GM18951 (cell line): ENCODE results near the gene SMCO1.
"Not testable (repeated sequence)": the region's sequence is repeated elsewhere in the genome, so short reads cannot be mapped to it uniquely, and the experiment has no call there.

Experiments used
- POLR2A ChIP-seq: IDR thresholded peaks from 4 replicates; pipeline ENCODE4 v1.6.1; 2011; ENCODE audit warnings: mild to moderate bottlenecking; ENCODE audit not compliant: insufficient read length, insufficient read depth; ENCODE audit errors: extremely low read depth
- in situ Hi-C: fragments of 300-500 bp; cut with MboI; formaldehyde crosslinking; loops from one replicate; pipeline ENCODE4 v1.12.0; 2022; ENCODE audit warnings: low sequenced_read_pairs, mixed read lengths, inconsistent platforms; ENCODE audit not compliant: unreplicated experiment

Gene SMCO1

GRCh38 chr3:196541684-196542445 is 26.7 kb upstream of the SMCO1 start:
- TF ChIP-seq POLR2A, result no peak
- in situ Hi-C loops, result no loop called here

GRCh38 chr3:196537319-196537984 is 22.3 kb upstream of the SMCO1 start:
- TF ChIP-seq POLR2A, result no peak
- in situ Hi-C loops, result no loop called here

- no peak for TF ChIP-seq POLR2A
- in situ Hi-C loops, result no loop called here
Measured at GRCh38 chr3:196533260-196533681, 18.1 kb upstream of the SMCO1 start.

GRCh38 chr3:196531418-196531817 is 16.3 kb upstream of the SMCO1 start:
- in situ Hi-C loops, result no loop called here
- no peak for TF ChIP-seq POLR2A

GRCh38 chr3:196528639-196529233 is 13.6 kb upstream of the SMCO1 start:
- TF ChIP-seq POLR2A, result peak; percentile 79
- in situ Hi-C loops, result no loop called here

- in situ Hi-C loops, result no loop called here
- no peak for TF ChIP-seq POLR2A
Measured at GRCh38 chr3:196525141-196525540, 10.0 kb upstream of the SMCO1 start.

- no peak for TF ChIP-seq POLR2A
- in situ Hi-C loops, result no loop called here
Measured at GRCh38 chr3:196524527-196524926, 9.4 kb upstream of the SMCO1 start.

- in situ Hi-C loops, result no loop called here
- no peak for TF ChIP-seq POLR2A
Measured at GRCh38 chr3:196523841-196524240, 8.7 kb upstream of the SMCO1 start.

- in situ Hi-C loops, result not testable (repeated sequence)
Measured at GRCh38 chr3:196521291-196521690, 6.1 kb upstream of the SMCO1 start.

GRCh38 chr3:196519718-196520082 is 4.6 kb upstream of the SMCO1 start:
- no peak for TF ChIP-seq POLR2A
- in situ Hi-C loops, result no loop called here

GRCh38 chr3:196518966-196519717 is 4.0 kb upstream of the SMCO1 start:
- in situ Hi-C loops, result no loop called here
- TF ChIP-seq POLR2A, result no peak

GRCh38 chr3:196517919-196518318 is 2.8 kb upstream of the SMCO1 start:
- in situ Hi-C loops, result no loop called here
- TF ChIP-seq POLR2A, result no peak

GRCh38 chr3:196517162-196517800 is 2.1 kb upstream of the SMCO1 start:
- in situ Hi-C loops, result no loop called here
- TF ChIP-seq POLR2A, result no peak
